Ishikawa (cell line): ENCODE measurements around the gene GAS2L1.

ENCODE experiments used
- CEBPB ChIP-seq: IDR thresholded peaks from 2 replicates; pipeline ENCODE4 v1.6.1; 2012
- CREB1 ChIP-seq: IDR thresholded peaks from 2 replicates; pipeline ENCODE4 v1.6.1; 2012; ENCODE audit warnings: low read depth
- EGR1 ChIP-seq: IDR thresholded peaks from 2 replicates; pipeline ENCODE4 v1.6.1; 2012
- EP300 ChIP-seq: IDR thresholded peaks from 2 replicates; pipeline ENCODE4 v1.6.1; 2012; ENCODE audit warnings: borderline replicate concordance
- FOXM1 ChIP-seq: IDR thresholded peaks from 2 replicates; pipeline ENCODE4 v1.6.1; 2012; ENCODE audit warnings: low read depth, borderline replicate concordance
- MAX ChIP-seq: IDR thresholded peaks from 2 replicates; pipeline ENCODE4 v1.6.1; 2012
- NFIC ChIP-seq: IDR thresholded peaks from 2 replicates; pipeline ENCODE4 v1.6.1; 2012
- RAD21 ChIP-seq: IDR thresholded peaks from 2 replicates; pipeline ENCODE4 v1.6.1; 2012; ENCODE audit warnings: low read depth
- REST ChIP-seq: IDR thresholded peaks from 2 replicates; pipeline ENCODE4 v1.6.1; 2012; ENCODE audit warnings: low read depth, mild to moderate bottlenecking
- TAF1 ChIP-seq: IDR thresholded peaks from 2 replicates; pipeline ENCODE4 v1.6.1; 2012; ENCODE audit warnings: low read depth, mild to moderate bottlenecking
- TCF12 ChIP-seq: IDR thresholded peaks from 2 replicates; pipeline ENCODE4 v1.6.1; 2012; ENCODE audit warnings: low read depth
- TEAD4 ChIP-seq: IDR thresholded peaks from 2 replicates; pipeline ENCODE4 v1.6.1; 2012
- USF1 ChIP-seq: IDR thresholded peaks from 2 replicates; pipeline ENCODE4 v1.6.1; 2012
- YY1 ChIP-seq: IDR thresholded peaks from 2 replicates; pipeline ENCODE4 v1.6.1; 2012; ENCODE audit warnings: low read depth
- ZBTB7A ChIP-seq: IDR thresholded peaks from 2 replicates; pipeline ENCODE4 v1.6.1; 2012; ENCODE audit warnings: low read depth

The GAS2L1 gene

GRCh38 chr22:29267462-29267857, 39.0 kb upstream of the GAS2L1 start:
- TF ChIP-seq CEBPB (no peak), TAF1 (no peak), REST (no peak), NFIC (no peak), USF1 (no peak), MAX (no peak), TCF12 (no peak), EGR1 (no peak), CREB1 (no peak), FOXM1 (no peak), ZBTB7A (no peak; the same call in 1 of the 2 replicates), RAD21 (no peak), EP300 (no peak), TEAD4 (no peak), YY1 (no peak)

- no peak; the same call in 1 of the 2 replicates for TF ChIP-seq TEAD4
- TF ChIP-seq CREB1 = no peak
- peak; percentile 52; the same call in 1 of the 2 replicates for TF ChIP-seq USF1
- no peak for TF ChIP-seq REST
- TF ChIP-seq CEBPB = no peak
- 0 out of 2 replicates have a peak, but pooled peaks have one; percentile 38 for TF ChIP-seq MAX
- no peak; the same call in 1 of the 2 replicates for TF ChIP-seq ZBTB7A
- TF ChIP-seq YY1 = peak; percentile 88
- no peak for TF ChIP-seq RAD21
- peak; percentile 67 for TF ChIP-seq TCF12
- TF ChIP-seq TAF1 = peak; percentile 97
- TF ChIP-seq NFIC = peak; percentile 51; the same call in 1 of the 2 replicates
- no peak for TF ChIP-seq FOXM1
These were observed 38.5 kb upstream of the GAS2L1 start, which contains the start of the genes EWSR1 and RHBDD3 for GRCh38 chr22:29267858-29268510. Gene EWSR1, plus strand, starts transcription at chr22:29268268. Its CDS starts 69 bp downstream, at chr22:29268337. Gene RHBDD3, minus strand, starts transcription at chr22:29267981. Its CDS starts 2,355 bp downstream, at chr22:29265626.

- TF ChIP-seq EGR1 (0 out of 2 replicates have a peak, but pooled peaks have one; percentile 25), TAF1 (peak; percentile 65; the same call in 1 of the 2 replicates), MAX (peak; percentile 63), TEAD4 (peak; percentile 43), FOXM1 (no peak), RAD21 (no peak), NFIC (peak; percentile 33; the same call in 1 of the 2 replicates), REST (no peak), ZBTB7A (peak; percentile 39; the same call in 1 of the 2 replicates), USF1 (peak; percentile 59)
These were observed 37.8 kb upstream of the GAS2L1 start for GRCh38 chr22:29268511-29269229.
